Trophoblast cell (in vitro differentiated cells and primary cell): ENCODE data around the gene BPGM.
A peak's percentile ranks its signal among the peaks of the same experiment; 100 is the strongest.

Experiments used
- DNase-seq, 2 donors: peaks; one replicate each; pipeline ENCODE4 v3.0.0-alpha.2; 2016
- H2AFZ ChIP-seq: 2 replicates; pipeline ENCODE4 v1.6.1; 2013; ENCODE audit warnings: low read length, moderate library complexity, mild to moderate bottlenecking; ENCODE audit not compliant: insufficient read depth, poor library complexity
- H2AK5ac ChIP-seq: 2 replicates; pipeline ENCODE4 v1.6.1; 2013; ENCODE audit warnings: mild to moderate bottlenecking, low read length
- H2BK120ac ChIP-seq: 2 replicates; pipeline ENCODE4 v1.6.1; 2013; ENCODE audit warnings: low read length, mild to moderate bottlenecking, moderate library complexity; ENCODE audit not compliant: insufficient read depth, poor library complexity
- H2BK12ac ChIP-seq: 2 replicates; pipeline ENCODE4 v1.6.1; 2013; ENCODE audit warnings: mild to moderate bottlenecking, low read length, moderate library complexity
- H2BK5ac ChIP-seq: 2 replicates; pipeline ENCODE4 v1.6.1; 2013; ENCODE audit warnings: low read length, low read depth, moderate library complexity, mild to moderate bottlenecking; ENCODE audit not compliant: poor library complexity
- H3K14ac ChIP-seq: 2 replicates; pipeline ENCODE4 v1.6.1; 2013; ENCODE audit warnings: mild to moderate bottlenecking, low read length
- H3K18ac ChIP-seq: 2 replicates; pipeline ENCODE4 v1.6.1; 2013; ENCODE audit warnings: mild to moderate bottlenecking, low read length
- H3K23ac ChIP-seq: 2 replicates; pipeline ENCODE4 v1.6.1; 2013; ENCODE audit warnings: low read length
- H3K27ac ChIP-seq: 2 replicates; pipeline ENCODE4 v1.5.1; 2013; ENCODE audit warnings: low read depth, mild to moderate bottlenecking, inconsistent platforms, low read length, moderate library complexity
- H3K27me3 ChIP-seq: 2 replicates; pipeline ENCODE4 v1.6.1; 2013; ENCODE audit warnings: inconsistent platforms, mild to moderate bottlenecking, low read length, moderate library complexity; ENCODE audit not compliant: insufficient read depth
- H3K36me3 ChIP-seq, 2 experiments: 1 replicate in 1 of 2; 2 replicates in 1 of 2; pipeline ENCODE4 v1.6.1; 2013; ENCODE audit warnings: low read length in 2 of 2, mild to moderate bottlenecking in 2 of 2, moderate library complexity in 1 of 2; ENCODE audit not compliant: insufficient read depth in 2 of 2, control insufficient read depth in 1 of 2
- H3K4ac ChIP-seq: 2 replicates; pipeline ENCODE4 v1.6.1; 2013; ENCODE audit warnings: low read depth, mild to moderate bottlenecking, low read length, moderate library complexity
- H3K4me1 ChIP-seq, 2 experiments: 1 replicate in 1 of 2; 2 replicates in 1 of 2; pipeline ENCODE4 v1.6.1; 2013; ENCODE audit warnings: low read length in 2 of 2, mild to moderate bottlenecking in 2 of 2, moderate library complexity in 1 of 2; ENCODE audit not compliant: insufficient read depth in 2 of 2, control insufficient read depth in 1 of 2
- H3K4me2 ChIP-seq: 2 replicates; pipeline ENCODE4 v1.6.1; 2013; ENCODE audit warnings: inconsistent platforms, mild to moderate bottlenecking, low read length, moderate library complexity
- H3K4me3 ChIP-seq: 2 replicates; pipeline ENCODE4 v1.5.1; 2013; ENCODE audit warnings: mild to moderate bottlenecking, low read depth, low read length, inconsistent platforms
- H3K79me1 ChIP-seq: one replicate; pipeline ENCODE4 v1.6.1; 2013; ENCODE audit warnings: low read length
- H3K79me2 ChIP-seq: 2 replicates; pipeline ENCODE4 v1.6.1; 2013; ENCODE audit warnings: low read length, mild to moderate bottlenecking; ENCODE audit not compliant: control insufficient read depth, insufficient read depth, poor library complexity
- H3K9ac ChIP-seq: 2 replicates; pipeline ENCODE4 v1.6.1; 2013; ENCODE audit warnings: mild to moderate bottlenecking, low read length
- H3K9me3 ChIP-seq: 2 replicates; pipeline ENCODE4 v1.6.1; 2013; ENCODE audit warnings: low read depth, mild to moderate bottlenecking, control low read depth, inconsistent platforms, low read length; ENCODE audit not compliant: insufficient read depth
- H4K12ac ChIP-seq: 2 replicates; pipeline ENCODE4 v1.6.1; 2013; ENCODE audit warnings: low read depth, mild to moderate bottlenecking, low read length, moderate library complexity
- H4K8ac ChIP-seq: 2 replicates; pipeline ENCODE4 v1.6.1; 2013; ENCODE audit warnings: low read depth, mild to moderate bottlenecking, low read length, moderate library complexity
- H4K91ac ChIP-seq: one replicate; pipeline ENCODE4 v1.6.1; 2013; ENCODE audit warnings: low read depth, mild to moderate bottlenecking, low read length, moderate library complexity
- WGBS: extraction: QIAGEN DNeasy Blood & Tissue Kit; methylation state at CpG from one replicate; pipeline ENCODE4 v1.1.7; 2013; ENCODE audit warnings: missing lambda C conversion rate; ENCODE audit not compliant: insufficient read length, insufficient coverage; ENCODE audit errors: extremely low coverage; 5-methylcytosine and 5-hydroxymethylcytosine counted together

The BPGM gene

GRCh38 chr7:134671609-134672008, 25.0 kb downstream of the BPGM start:
- Histone ChIP-seq H2BK5ac (no peak overlapping the region), H2AFZ (no peak overlapping the region), H3K79me2 (no peaks in the 10 kb centered on the region), H3K14ac (no peak overlapping the region), H3K27ac (no peak overlapping the region), H3K23ac (no peak overlapping the region), H3K4ac (no peak overlapping the region), H3K4me1 (peaks cover 0 to 3% of the 10 kb centered on the region in 2 experiments), H3K9ac (no peak overlapping the region), H4K91ac (no peak overlapping the region), H3K36me3 (peaks cover 0 to 1% of the 10 kb centered on the region in 2 experiments), H3K79me1 (no peaks in the 10 kb centered on the region), H3K4me2 (no peak overlapping the region), H3K27me3 (no peaks in the 10 kb centered on the region), H3K18ac (no peak overlapping the region), H4K12ac (no peak overlapping the region), H2BK120ac (no peak overlapping the region), H2BK12ac (no peak overlapping the region), H3K9me3 (no peaks in the 10 kb centered on the region), H3K4me3 (no peak overlapping the region), H4K8ac (no peak overlapping the region), H2AK5ac (no peak overlapping the region)
- DNase-seq, result no peak
- WGBS, result no CpG with 5 or more reads among the region's 1 CpG

DNA sequence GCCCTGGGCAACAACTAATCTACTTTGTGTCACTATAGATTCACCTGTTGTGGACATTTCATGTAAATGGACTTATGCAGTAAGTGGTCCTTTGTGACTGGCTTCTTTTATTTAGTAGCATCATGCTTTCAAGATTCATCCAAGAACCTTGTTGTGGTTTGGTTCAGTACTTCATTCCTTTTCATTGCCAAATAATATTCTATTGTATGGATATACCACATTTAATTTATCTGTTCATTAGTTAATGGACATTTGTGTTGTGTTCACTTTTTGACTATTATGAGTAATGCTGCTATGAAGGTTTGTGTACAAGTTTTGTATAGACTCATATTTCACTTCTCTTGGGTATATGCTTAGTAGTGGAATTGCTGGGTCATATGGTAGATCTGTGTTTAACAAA, 27.8 kb downstream of the BPGM start:
- Histone ChIP-seq H3K27ac (no peak overlapping the region), H3K4me2 (no peak overlapping the region), H3K18ac (no peak overlapping the region), H2BK5ac (no peak overlapping the region), H4K91ac (no peak overlapping the region), H3K4me1 (peaks cover 4 to 15% of the 10 kb centered on the region in 2 experiments), H4K8ac (no peak overlapping the region), H3K23ac (no peak overlapping the region), H3K79me1 (peaks cover 2% of the 10 kb centered on the region), H3K4me3 (no peak overlapping the region), H4K12ac (no peak overlapping the region), H2AFZ (no peak overlapping the region), H3K4ac (no peak overlapping the region), H3K9me3 (no peaks in the 10 kb centered on the region), H3K27me3 (no peaks in the 10 kb centered on the region), H2AK5ac (no peak overlapping the region), H2BK120ac (no peak overlapping the region), H2BK12ac (no peak overlapping the region), H3K79me2 (no peaks in the 10 kb centered on the region), H3K36me3 (peaks cover 0 to 1% of the 10 kb centered on the region in 2 experiments), H3K9ac (no peak overlapping the region), H3K14ac (no peak overlapping the region)
- DNase-seq, result no peak

GRCh38 chr7:134676743-134677142, 30.1 kb downstream of the BPGM start:
- H2AFZ ChIP-seq, result no peak overlapping the region
- H2BK5ac ChIP-seq, result no peak overlapping the region
- no peak overlapping the region for H3K27ac ChIP-seq
- H3K23ac ChIP-seq, result no peak overlapping the region
- no peak overlapping the region for H4K8ac ChIP-seq
- peaks cover 2% of the 10 kb centered on the region for H3K79me1 ChIP-seq
- peak overlapping the region; percentile 2 for H2BK12ac ChIP-seq
- H3K4me2 ChIP-seq, result no peak overlapping the region
- H2BK120ac ChIP-seq, result no peak overlapping the region
- H3K9ac ChIP-seq, result no peak overlapping the region
- H4K91ac ChIP-seq, result peak overlapping the region; percentile 2
- no peaks in the 10 kb centered on the region for H3K9me3 ChIP-seq
- H3K4me3 ChIP-seq, result no peak overlapping the region
- H3K27me3 ChIP-seq, result no peaks in the 10 kb centered on the region
- no peak overlapping the region for H3K18ac ChIP-seq
- no peak overlapping the region for H4K12ac ChIP-seq
- WGBS, result no CpG with 5 or more reads among the region's 1 CpG
- H2AK5ac ChIP-seq, result no peak overlapping the region
- H3K36me3 ChIP-seq, result peaks cover 1% of the 10 kb centered on the region in 2 experiments
- peaks cover 4 to 13% of the 10 kb centered on the region in 2 experiments for H3K4me1 ChIP-seq
- no peak overlapping the region for H3K4ac ChIP-seq
- no peak overlapping the region for H3K14ac ChIP-seq
- H3K79me2 ChIP-seq, result no peaks in the 10 kb centered on the region
- peak in 1 of 2 donors; percentile 44 for DNase-seq

GRCh38 chr7:134678115-134678514, 31.5 kb downstream of the BPGM start:
- Histone ChIP-seq H4K12ac (no peak overlapping the region), H3K4me3 (no peak overlapping the region), H2BK120ac (no peak overlapping the region), H4K91ac (no peak overlapping the region), H3K9ac (no peak overlapping the region), H3K14ac (no peak overlapping the region), H3K4me1 (peaks cover 4 to 13% of the 10 kb centered on the region in 2 experiments), H2BK12ac (no peak overlapping the region), H2AFZ (no peak overlapping the region), H2AK5ac (no peak overlapping the region), H3K27me3 (no peaks in the 10 kb centered on the region), H4K8ac (no peak overlapping the region), H3K4me2 (no peak overlapping the region), H3K36me3 (peaks cover 1% of the 10 kb centered on the region in 2 experiments), H3K79me1 (peaks cover 2% of the 10 kb centered on the region), H3K18ac (no peak overlapping the region), H3K4ac (no peak overlapping the region), H3K23ac (no peak overlapping the region), H2BK5ac (no peak overlapping the region), H3K9me3 (no peaks in the 10 kb centered on the region), H3K79me2 (no peaks in the 10 kb centered on the region), H3K27ac (no peak overlapping the region)
- WGBS, result no CpG with 5 or more reads among the region's 2 CpGs
- DNase-seq, result peak; percentile 65 to 78
